ENCODE data around the gene AAK1.
"Not testable (repeated sequence)": the region's sequence is repeated elsewhere in the genome, so short reads cannot be mapped to it uniquely, and the experiment has no call there.

Gene AAK1

DNA sequence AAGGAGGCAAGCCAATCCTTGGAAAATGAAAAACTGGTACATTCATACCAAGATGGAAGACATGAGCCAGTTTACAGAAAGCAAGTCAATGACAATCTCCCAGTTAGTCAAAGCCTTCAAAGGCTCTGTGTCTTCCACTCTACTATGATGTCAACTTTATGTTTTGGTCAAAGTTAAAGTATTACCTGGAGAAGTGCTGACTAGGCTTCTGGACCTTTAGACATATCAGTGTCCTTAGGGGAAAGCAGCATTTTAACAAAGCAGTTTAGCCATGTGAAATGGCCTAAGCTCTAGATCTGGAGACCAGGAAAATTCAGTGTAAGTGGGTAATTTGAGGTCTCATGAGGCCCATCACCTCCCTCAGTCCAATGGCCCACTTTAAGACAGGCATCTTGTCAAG lies 30.8 kb downstream of the AAK1 start:
- H3K4me1 ChIP-seq (ENCODE audit: insufficient read depth, low read length) = no peaks in the 10 kb centered on the region
- peaks cover 3% of the 10 kb centered on the region; the same call in 1 of the 2 replicates for H3K9me3 ChIP-seq (ENCODE audit: insufficient read depth, low read depth, low read length)
- H3K36me3 ChIP-seq (ENCODE audit: insufficient read depth, low read length) = no peaks in the 10 kb centered on the region
- no peak overlapping the region for H3K4me3 ChIP-seq (ENCODE audit: low read length)
- H3K9ac ChIP-seq (ENCODE audit: low read depth, low read length) = no peak overlapping the region
- H3K27ac ChIP-seq (ENCODE audit: low read depth, low read length) = no peak overlapping the region
- H3K27me3 ChIP-seq (ENCODE audit: insufficient read depth, low read length) = no peaks in the 10 kb centered on the region

DNA sequence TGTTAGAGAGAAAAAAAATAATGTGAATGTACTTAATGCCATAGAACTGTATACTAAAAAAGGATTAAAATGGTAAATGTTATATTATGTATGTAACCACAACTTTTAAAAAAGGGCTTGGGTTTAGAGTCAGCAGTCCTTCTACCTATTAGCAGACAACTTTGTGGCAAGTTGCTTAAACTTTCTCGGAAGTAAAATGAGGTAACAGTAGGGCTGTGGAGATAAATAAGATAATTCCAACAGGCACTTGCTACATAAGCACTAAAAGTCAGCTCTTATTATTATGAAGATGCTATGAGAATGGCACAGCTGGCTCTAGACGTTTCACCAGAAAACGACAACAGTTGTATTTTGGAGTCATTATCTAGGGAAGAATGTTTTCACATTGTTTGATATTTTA lies 31.3 kb downstream of the AAK1 start:
- H3K4me1 ChIP-seq (ENCODE audit: insufficient read depth, low read length) = no peaks in the 10 kb centered on the region
- H3K36me3 ChIP-seq (ENCODE audit: insufficient read depth, low read length) = no peaks in the 10 kb centered on the region
- H3K27me3 ChIP-seq (ENCODE audit: insufficient read depth, low read length) = no peaks in the 10 kb centered on the region
- no peak overlapping the region for H3K27ac ChIP-seq (ENCODE audit: low read depth, low read length)
- 87% methylated on average over 3 of the region's 3 CpGs for WGBS
- no peak overlapping the region for H3K4me3 ChIP-seq (ENCODE audit: low read length)
- H3K9me3 ChIP-seq (ENCODE audit: insufficient read depth, low read depth, low read length) = peaks cover 3% of the 10 kb centered on the region; the same call in 1 of the 2 replicates
- H3K9ac ChIP-seq (ENCODE audit: low read depth, low read length) = no peak overlapping the region

DNA sequence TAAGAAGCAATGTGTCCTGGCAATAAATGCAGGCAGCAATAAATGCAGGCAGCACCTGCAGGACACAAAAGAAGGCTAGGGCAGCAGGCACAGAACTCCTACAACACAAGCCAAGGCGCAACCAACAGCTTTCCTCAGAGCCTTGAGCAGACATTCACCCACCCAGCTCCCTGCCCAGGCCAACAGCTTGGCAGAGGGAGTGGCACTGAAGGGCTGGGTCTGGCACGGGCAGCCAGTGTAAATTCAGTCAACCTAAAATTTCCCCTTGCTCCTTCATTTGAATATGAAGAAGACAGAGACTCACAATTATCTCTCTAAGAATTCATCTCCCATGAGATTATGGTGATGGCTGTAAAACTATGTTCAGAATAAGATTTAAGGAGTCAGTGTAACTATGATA lies 35.4 kb downstream of the AAK1 start:
- peaks cover 3% of the 10 kb centered on the region; the same call in 1 of the 2 replicates for H3K9me3 ChIP-seq (ENCODE audit: insufficient read depth, low read depth, low read length)
- H3K4me1 ChIP-seq (ENCODE audit: insufficient read depth, low read length) = no peaks in the 10 kb centered on the region
- no peak overlapping the region for H3K27ac ChIP-seq (ENCODE audit: low read depth, low read length)
- H3K36me3 ChIP-seq (ENCODE audit: insufficient read depth, low read length) = no peaks in the 10 kb centered on the region
- no peaks in the 10 kb centered on the region for H3K27me3 ChIP-seq (ENCODE audit: insufficient read depth, low read length)
- H3K9ac ChIP-seq (ENCODE audit: low read depth, low read length) = no peak overlapping the region
- 84% methylated on average over 2 of the region's 2 CpGs for WGBS
- no peak overlapping the region for H3K4me3 ChIP-seq (ENCODE audit: low read length)

DNA sequence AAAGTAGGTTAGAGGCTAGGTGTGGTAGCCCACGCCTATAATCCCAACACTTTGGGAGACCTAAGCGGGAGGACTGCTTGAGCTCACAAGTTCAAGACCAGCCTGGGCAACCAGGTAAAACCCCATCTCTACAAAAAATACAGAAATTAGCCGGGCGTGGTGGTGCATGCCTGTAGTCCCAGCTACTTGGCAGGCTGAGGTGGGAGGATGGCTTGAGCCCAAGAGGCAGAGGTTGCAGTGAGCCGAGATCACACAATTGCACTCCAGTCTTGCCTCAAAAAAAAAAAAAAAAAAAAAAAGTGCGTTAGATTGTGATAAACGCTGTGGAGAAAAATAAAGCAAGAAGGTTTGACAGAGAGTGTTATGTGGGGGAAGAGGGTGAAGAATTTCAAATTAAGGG lies 36.8 kb downstream of the AAK1 start:
- WGBS = 95% methylated on average over 7 of the region's 7 CpGs
- not testable (repeated sequence) for H3K27ac ChIP-seq (ENCODE audit: low read depth, low read length); H3K27me3 ChIP-seq (ENCODE audit: insufficient read depth, low read length); H3K4me1 ChIP-seq (ENCODE audit: insufficient read depth, low read length); H3K9me3 ChIP-seq (ENCODE audit: insufficient read depth, low read depth, low read length); H3K36me3 ChIP-seq (ENCODE audit: insufficient read depth, low read length); H3K9ac ChIP-seq (ENCODE audit: low read depth, low read length); H3K4me3 ChIP-seq (ENCODE audit: low read length)

DNA sequence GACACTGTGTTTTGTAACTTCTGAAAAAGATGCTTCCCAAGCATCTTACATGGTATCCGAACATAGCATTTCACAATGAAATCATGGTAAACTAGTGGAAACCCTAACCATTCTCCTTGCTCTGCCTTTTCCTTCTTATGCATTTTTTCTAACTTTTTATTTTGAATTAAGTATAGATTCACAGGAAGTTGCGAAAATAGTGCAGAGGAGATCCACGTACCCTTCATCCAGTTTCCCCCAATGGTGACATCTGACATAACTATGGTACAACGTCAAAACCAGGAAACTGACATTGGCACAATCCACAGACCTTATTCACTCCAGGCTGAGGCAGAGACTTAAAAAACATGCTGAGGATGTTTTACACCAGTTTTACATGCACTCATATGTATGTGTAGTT lies 38.3 kb downstream of the AAK1 start:
- Histone ChIP-seq H3K9ac (ENCODE audit: low read depth, low read length) (no peak overlapping the region), H3K27ac (ENCODE audit: low read depth, low read length) (no peak overlapping the region), H3K27me3 (ENCODE audit: insufficient read depth, low read length) (no peaks in the 10 kb centered on the region), H3K4me3 (ENCODE audit: low read length) (no peak overlapping the region), H3K4me1 (ENCODE audit: insufficient read depth, low read length) (no peaks in the 10 kb centered on the region), H3K9me3 (ENCODE audit: insufficient read depth, low read depth, low read length) (peaks cover 3% of the 10 kb centered on the region; the same call in 1 of the 2 replicates), H3K36me3 (ENCODE audit: insufficient read depth, low read length) (no peaks in the 10 kb centered on the region)
- 98% methylated on average over 4 of the region's 4 CpGs for whole genome bisulfite sequencing

DNA sequence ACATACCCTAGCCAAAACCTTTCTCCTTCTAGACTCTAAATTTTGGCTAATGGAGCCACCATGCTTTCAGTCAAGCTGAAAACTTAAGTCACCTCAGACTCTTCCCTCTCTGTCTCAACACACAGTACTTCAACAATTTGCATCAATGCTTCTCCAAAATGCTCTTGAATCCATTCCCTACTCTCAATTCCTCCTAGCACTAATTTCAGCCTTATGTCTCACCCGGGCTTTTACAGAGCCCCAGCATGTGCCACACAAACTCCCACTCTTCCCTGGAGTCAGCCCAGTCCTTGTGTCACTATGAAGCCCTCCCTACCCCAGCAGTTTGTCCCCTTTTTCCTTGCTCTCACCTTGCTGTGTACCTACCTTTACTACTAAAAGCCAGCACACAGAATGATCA lies 38.7 kb downstream of the AAK1 start:
- Histone ChIP-seq H3K9ac (ENCODE audit: low read depth, low read length) (no peak overlapping the region), H3K4me1 (ENCODE audit: insufficient read depth, low read length) (no peaks in the 10 kb centered on the region), H3K9me3 (ENCODE audit: insufficient read depth, low read depth, low read length) (no peaks in the 10 kb centered on the region), H3K36me3 (ENCODE audit: insufficient read depth, low read length) (no peaks in the 10 kb centered on the region), H3K27me3 (ENCODE audit: insufficient read depth, low read length) (no peaks in the 10 kb centered on the region), H3K4me3 (ENCODE audit: low read length) (no peak overlapping the region), H3K27ac (ENCODE audit: low read depth, low read length) (no peak overlapping the region)
- WGBS = 85% methylated on average over 1 of the region's 1 CpG

DNA sequence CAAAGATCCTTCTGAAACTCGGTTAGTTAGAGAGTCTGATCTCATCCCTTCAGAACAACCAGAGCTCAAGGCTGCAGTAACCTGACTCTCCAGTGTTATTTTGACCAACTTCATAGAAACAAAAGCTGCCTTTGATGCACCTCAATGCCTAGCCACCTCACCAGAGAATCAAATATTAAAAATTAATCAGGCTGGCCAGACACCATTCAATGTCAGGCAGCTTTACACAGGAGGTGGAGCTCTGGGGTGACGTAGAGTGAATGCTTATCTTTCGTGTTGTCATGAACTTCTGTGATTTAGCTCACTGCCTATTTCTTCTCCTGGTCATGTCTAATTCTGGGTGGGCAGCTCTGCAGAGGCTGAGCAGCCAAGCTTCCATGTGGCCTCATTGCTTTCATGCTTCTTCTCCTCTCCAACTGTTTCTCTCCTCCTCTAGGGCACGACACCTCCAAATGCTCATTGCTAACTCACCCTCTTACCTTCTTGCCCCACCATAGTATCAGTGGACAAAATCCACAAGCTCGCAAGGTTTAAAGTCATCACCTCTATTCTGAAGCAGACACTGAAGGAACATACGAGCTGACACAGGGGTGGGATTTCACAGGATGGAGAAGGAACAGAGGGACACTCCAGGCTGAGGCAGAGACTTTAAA lies 39.4 kb downstream of the AAK1 start:
- Histone ChIP-seq H3K4me3 (ENCODE audit: low read length) (no peak overlapping the region), H3K9ac (ENCODE audit: low read depth, low read length) (no peak overlapping the region), H3K36me3 (ENCODE audit: insufficient read depth, low read length) (no peaks in the 10 kb centered on the region), H3K4me1 (ENCODE audit: insufficient read depth, low read length) (no peaks in the 10 kb centered on the region), H3K27me3 (ENCODE audit: insufficient read depth, low read length) (no peaks in the 10 kb centered on the region), H3K9me3 (ENCODE audit: insufficient read depth, low read depth, low read length) (no peaks in the 10 kb centered on the region), H3K27ac (ENCODE audit: low read depth, low read length) (no peak overlapping the region)
- 94% methylated on average over 6 of the region's 6 CpGs for WGBS

DNA sequence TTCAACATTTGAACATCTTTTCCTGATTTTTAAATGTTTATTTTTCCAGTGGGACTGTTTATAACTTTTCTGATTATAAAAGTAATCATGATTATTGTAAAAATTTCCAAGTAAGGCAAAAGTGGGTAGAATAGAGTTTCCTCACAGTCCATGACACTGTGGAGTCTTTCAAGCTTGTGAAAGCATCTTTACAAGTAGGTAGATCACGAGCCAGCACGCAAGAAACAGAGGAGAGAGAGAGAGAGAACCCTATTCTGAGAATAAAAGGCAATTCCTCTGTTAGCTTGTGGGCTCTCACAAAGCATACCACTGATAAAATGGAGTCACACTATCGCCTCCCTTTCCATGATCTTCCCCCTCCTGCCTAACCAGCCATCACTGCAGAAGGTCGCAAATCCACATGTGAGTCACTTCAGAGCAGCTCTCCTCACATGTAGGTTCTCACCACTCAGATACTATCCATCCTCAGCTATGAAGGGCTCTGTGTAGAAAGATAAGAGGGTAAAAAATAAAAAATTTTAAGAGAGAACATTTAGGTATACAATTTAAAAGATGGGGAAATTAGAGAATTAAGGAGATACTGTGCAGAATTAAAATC lies 40.3 kb downstream of the AAK1 start:
- no peaks in the 10 kb centered on the region for H3K9me3 ChIP-seq (ENCODE audit: insufficient read depth, low read depth, low read length)
- H3K4me3 ChIP-seq (ENCODE audit: low read length) = no peak overlapping the region
- H3K27ac ChIP-seq (ENCODE audit: low read depth, low read length) = no peak overlapping the region
- 94% methylated on average over 4 of the region's 4 CpGs for WGBS
- no peak overlapping the region for H3K9ac ChIP-seq (ENCODE audit: low read depth, low read length)
- H3K4me1 ChIP-seq (ENCODE audit: insufficient read depth, low read length) = no peaks in the 10 kb centered on the region
- H3K27me3 ChIP-seq (ENCODE audit: insufficient read depth, low read length) = no peaks in the 10 kb centered on the region
- no peaks in the 10 kb centered on the region for H3K36me3 ChIP-seq (ENCODE audit: insufficient read depth, low read length)

DNA sequence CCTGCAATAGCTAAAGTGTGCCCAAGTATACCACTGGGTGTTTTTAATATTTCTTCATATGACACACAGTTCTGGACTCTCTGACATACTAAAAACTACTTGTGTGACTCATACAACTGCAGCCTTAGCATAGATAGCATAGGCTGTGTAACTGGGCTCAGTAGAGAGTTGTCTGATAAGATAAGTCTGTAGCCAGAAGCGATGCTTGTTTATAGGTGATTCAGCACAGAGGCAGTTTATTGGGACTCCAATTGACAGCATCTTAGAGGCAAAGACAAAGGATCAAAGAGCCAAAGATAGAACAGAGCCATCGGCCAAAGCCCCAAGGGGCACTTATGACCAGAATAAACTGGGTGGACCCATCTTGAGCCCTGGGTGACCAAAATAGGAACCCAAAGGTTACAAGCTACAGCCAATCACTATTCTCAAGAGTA lies 42.3 kb downstream of the AAK1 start:
- Histone ChIP-seq H3K36me3 (ENCODE audit: insufficient read depth, low read length) (no peaks in the 10 kb centered on the region), H3K27me3 (ENCODE audit: insufficient read depth, low read length) (no peaks in the 10 kb centered on the region), H3K27ac (ENCODE audit: low read depth, low read length) (no peak overlapping the region), H3K9me3 (ENCODE audit: insufficient read depth, low read depth, low read length) (no peaks in the 10 kb centered on the region), H3K4me3 (ENCODE audit: low read length) (no peak overlapping the region), H3K9ac (ENCODE audit: low read depth, low read length) (no peak overlapping the region), H3K4me1 (ENCODE audit: insufficient read depth, low read length) (no peaks in the 10 kb centered on the region)
- 86% methylated on average over 2 of the region's 2 CpGs for WGBS

DNA sequence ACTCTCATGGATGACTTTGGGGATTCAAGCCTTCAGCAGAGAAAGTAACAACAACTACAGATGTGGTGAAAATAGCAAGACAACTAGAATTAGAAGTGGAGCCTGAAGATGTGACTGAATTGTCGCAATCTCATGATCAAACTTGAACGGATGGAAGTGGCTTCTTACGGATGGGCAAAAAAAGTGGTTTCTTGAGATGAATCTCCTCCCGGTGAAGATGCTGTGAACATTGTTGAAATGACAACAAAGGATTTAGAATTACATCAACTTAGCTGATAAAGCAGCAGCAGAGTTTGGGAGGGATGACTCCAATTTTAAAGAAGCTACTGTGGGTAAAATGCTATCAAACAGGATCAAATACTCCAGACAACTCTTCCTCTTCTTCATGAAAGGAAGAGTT lies 43.1 kb downstream of the AAK1 start:
- 94% methylated on average over 4 of the region's 4 CpGs for WGBS

DNA sequence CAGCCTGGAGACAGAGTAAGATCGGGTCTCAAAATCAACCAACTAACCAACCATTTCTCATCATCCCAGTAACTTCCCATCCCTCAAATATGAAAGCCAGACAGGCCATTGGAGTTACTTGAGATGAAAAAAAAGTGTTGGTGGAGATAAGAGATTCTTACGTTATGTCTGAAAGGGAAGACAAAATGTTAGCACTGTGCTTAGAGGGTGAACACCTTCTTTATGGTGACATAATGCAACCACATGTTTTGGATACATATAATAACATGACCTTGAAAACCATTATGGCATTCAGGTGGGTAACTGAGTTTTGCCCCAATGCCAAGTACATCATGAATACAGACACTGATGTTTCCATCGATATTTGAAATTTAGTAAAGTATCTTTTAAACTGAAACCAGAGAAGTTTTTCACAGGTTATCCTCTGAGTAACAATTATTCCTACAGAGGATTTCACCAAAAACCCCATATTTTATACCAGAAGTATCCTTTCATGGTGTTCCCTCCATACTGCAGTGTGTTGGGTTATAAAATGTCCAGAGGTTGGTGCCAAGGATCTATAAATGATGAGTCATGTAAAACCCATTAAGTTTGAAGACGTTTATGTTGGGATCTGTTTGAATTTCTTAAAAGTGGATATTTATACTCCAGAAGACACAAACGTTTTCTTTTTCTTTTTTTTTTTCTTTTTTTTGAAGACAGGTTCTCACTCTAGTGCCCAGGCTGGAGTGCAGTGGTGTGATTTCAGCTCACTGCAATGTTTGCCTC lies 45.5 kb downstream of the AAK1 start:
- no peak overlapping the region for H3K9ac ChIP-seq (ENCODE audit: low read depth, low read length)
- H3K4me3 ChIP-seq (ENCODE audit: low read length) = no peak overlapping the region
- H3K27me3 ChIP-seq (ENCODE audit: insufficient read depth, low read length) = no peaks in the 10 kb centered on the region
- H3K27ac ChIP-seq (ENCODE audit: low read depth, low read length) = no peak overlapping the region
- WGBS = 87% methylated on average over 4 of the region's 5 CpGs
- H3K4me1 ChIP-seq (ENCODE audit: insufficient read depth, low read length) = no peaks in the 10 kb centered on the region
- no peaks in the 10 kb centered on the region for H3K36me3 ChIP-seq (ENCODE audit: insufficient read depth, low read length)
- H3K9me3 ChIP-seq (ENCODE audit: insufficient read depth, low read depth, low read length) = no peaks in the 10 kb centered on the region

More for the DNA sequence above, 43.1 kb downstream of the AAK1 start:
- no peaks in the 10 kb centered on the region for H3K36me3 ChIP-seq (ENCODE audit: insufficient read depth, low read length)
- H3K9me3 ChIP-seq (ENCODE audit: insufficient read depth, low read depth, low read length) = no peaks in the 10 kb centered on the region
- H3K9ac ChIP-seq (ENCODE audit: low read depth, low read length) = no peak overlapping the region
- no peak overlapping the region for H3K4me3 ChIP-seq (ENCODE audit: low read length)
- no peaks in the 10 kb centered on the region for H3K27me3 ChIP-seq (ENCODE audit: insufficient read depth, low read length)
- no peaks in the 10 kb centered on the region for H3K4me1 ChIP-seq (ENCODE audit: insufficient read depth, low read length)
- H3K27ac ChIP-seq (ENCODE audit: low read depth, low read length) = no peak overlapping the region

Measured in HUES64 (cell line).